Measurements from ENCODE around the gene OLA1.

The OLA1 gene

DNA sequence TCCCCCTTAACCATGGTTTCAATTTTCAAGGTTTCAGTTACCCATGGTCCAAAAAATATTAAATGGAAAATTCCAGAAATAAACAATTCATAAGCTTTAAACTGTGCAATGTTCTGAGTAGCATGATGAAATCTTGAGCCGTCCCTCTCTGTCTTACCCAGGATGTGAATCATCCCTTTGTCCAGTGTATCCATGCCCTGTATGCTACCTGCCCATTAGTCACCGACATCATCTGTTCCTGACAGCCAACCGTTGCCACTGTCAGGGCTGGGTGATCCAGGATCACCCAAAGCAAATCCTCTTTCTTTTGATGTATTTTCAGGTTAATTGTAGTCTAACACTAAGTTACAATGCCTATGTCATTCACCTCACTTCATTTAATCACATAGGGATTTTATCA, 15.7 kb upstream of the OLA1 start:
- TF ChIP-seq, protein P1, sequence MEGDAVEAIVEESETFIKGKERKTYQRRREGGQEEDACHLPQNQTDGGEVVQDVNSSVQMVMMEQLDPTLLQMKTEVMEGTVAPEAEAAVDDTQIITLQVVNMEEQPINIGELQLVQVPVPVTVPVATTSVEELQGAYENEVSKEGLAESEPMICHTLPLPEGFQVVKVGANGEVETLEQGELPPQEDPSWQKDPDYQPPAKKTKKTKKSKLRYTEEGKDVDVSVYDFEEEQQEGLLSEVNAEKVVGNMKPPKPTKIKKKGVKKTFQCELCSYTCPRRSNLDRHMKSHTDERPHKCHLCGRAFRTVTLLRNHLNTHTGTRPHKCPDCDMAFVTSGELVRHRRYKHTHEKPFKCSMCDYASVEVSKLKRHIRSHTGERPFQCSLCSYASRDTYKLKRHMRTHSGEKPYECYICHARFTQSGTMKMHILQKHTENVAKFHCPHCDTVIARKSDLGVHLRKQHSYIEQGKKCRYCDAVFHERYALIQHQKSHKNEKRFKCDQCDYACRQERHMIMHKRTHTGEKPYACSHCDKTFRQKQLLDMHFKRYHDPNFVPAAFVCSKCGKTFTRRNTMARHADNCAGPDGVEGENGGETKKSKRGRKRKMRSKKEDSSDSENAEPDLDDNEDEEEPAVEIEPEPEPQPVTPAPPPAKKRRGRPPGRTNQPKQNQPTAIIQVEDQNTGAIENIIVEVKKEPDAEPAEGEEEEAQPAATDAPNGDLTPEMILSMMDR (IDR thresholded peaks at IDR 0.05), result no peak

- TF ChIP-seq, protein P1 (IDR thresholded peaks at IDR 0.05), result no peak
Measured at GRCh38 chr2:174259981-174260380, 11.6 kb upstream of the OLA1 start.

DNA sequence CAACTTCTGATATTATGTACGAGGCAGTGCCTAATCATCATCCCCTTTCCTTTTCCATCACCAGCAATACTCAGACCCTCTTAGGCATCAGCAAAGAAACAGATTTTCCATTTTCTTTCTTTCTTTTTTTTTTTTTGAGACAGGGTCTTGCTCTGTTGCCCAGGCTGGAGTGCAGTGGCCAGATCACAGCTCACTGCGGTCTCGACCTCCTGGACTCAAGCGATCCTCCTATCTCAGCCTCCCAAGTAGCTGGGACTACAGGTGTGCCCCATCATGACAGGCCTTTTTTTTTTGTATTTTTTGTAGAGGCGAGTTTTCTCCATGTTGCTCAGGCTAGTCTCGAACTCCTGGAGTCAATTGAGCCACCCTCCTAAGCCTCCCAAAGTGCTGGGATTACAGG, 5.9 kb upstream of the OLA1 start:
- TF ChIP-seq, protein P1 (IDR thresholded peaks at IDR 0.05), result no peak

GRCh38 chr2:174248998-174249592, 763 bp upstream of the OLA1 start:
- TF ChIP-seq, protein P1 (IDR thresholded peaks at IDR 0.05), result no peak

DNA sequence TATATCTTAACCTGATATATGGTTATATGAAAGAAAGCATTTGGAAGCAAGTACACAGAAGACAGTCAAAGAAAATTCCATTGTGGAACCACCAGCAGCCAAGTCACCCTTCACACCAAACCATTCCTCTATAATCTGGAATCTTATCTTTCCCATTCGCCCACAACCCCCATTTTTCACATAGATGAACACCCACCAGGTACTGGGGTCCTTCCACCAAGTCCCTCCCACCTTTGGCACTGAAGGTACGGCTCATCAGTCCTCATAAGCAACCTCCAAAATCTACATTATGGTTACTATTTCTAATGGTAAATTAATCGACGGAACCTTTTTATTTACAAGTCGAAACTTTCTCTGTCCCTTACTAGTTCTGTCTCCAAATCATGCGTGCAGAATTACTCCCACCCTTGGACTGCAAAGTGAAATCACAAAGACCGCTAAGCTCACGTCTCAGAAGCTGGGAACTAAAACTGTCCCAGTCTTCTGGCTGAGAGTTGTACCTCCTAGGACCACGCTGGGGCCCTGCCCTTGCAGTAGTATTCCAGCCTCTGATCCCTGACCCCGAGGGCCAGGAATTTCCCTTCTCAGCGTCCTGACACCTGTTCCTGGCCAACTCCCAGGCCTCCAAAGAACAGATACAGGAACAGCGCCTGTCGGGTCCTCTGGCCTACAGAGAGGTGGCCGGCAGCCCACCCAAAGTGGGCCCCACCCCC, 702 bp downstream of the OLA1 start:
- TF ChIP-seq, protein P1 (IDR thresholded peaks at IDR 0.05), result no peak

GRCh38 chr2:174246944-174247381, 1.4 kb downstream of the OLA1 start:
- TF ChIP-seq, protein P1 (IDR thresholded peaks at IDR 0.05), result no peak

GRCh38 chr2:174245065-174245464, 3.3 kb downstream of the OLA1 start:
- TF ChIP-seq, protein P1 (IDR thresholded peaks at IDR 0.05), result no peak
